Parathyroid adenoma (tissue), 2 donors: ENCODE measurements around the gene ZNF232.

Experiments used
- H2AFZ ChIP-seq: fragments of 300-600 bp; sonication (generic); one replicate; pipeline ENCODE4 v1.7.0; 2017; ENCODE audit warnings: antibody characterized with exemption, mild to moderate bottlenecking
- H3K27ac ChIP-seq: fragments of 300-600 bp; sonication (generic); one replicate; pipeline ENCODE4 v1.7.0; 2017
- H3K27me3 ChIP-seq: fragments of 300-600 bp; sonication (generic); one replicate; pipeline ENCODE4 v1.7.0; 2017; ENCODE audit warnings: low read length; ENCODE audit not compliant: control insufficient read depth, insufficient read depth
- H3K36me3 ChIP-seq: fragments of 300-600 bp; sonication (generic); one replicate; pipeline ENCODE4 v1.7.0; 2017; ENCODE audit warnings: low read length; ENCODE audit not compliant: control insufficient read depth, insufficient read depth
- H3K4me1 ChIP-seq: fragments of 300-600 bp; sonication (generic); one replicate; pipeline ENCODE4 v1.7.0; 2017; ENCODE audit warnings: control low read depth
- H3K4me2 ChIP-seq: fragments of 300-600 bp; sonication (generic); one replicate; pipeline ENCODE4 v1.7.0; 2017; ENCODE audit warnings: low read length
- H3K4me3 ChIP-seq: fragments of 300-600 bp; sonication (generic); one replicate; pipeline ENCODE4 v1.7.0; 2017; ENCODE audit warnings: low read depth, low read length
- H3K79me2 ChIP-seq: fragments of 300-600 bp; sonication (generic); one replicate; pipeline ENCODE4 v1.7.0; 2017; ENCODE audit warnings: control low read depth
- H3K9ac ChIP-seq: fragments of 300-600 bp; sonication (generic); one replicate; pipeline ENCODE4 v1.7.0; 2017; ENCODE audit warnings: mild to moderate bottlenecking
- H3K9me3 ChIP-seq: fragments of 300-600 bp; sonication (generic); one replicate; pipeline ENCODE4 v1.7.0; 2017; ENCODE audit warnings: low read length; ENCODE audit not compliant: control insufficient read depth
- CTCF ChIP-seq: fragments of 300-600 bp; sonication (generic); IDR thresholded peaks from one replicate; pipeline ENCODE4 v1.7.0; 2017; ENCODE audit warnings: antibody characterized with exemption, mild to moderate bottlenecking
- donor health status: primary hyperparathyroidism.

The ZNF232 gene

GRCh38 chr17:5099271-5099670 lies 12.4 kb downstream of the ZNF232 start:
- H3K79me2 ChIP-seq: no peaks in the 10 kb centered on the region
- no peak overlapping the region for H3K27ac ChIP-seq
- no peak overlapping the region for H3K4me3 ChIP-seq
- H3K4me1 ChIP-seq: no peaks in the 10 kb centered on the region
- TF ChIP-seq CTCF: no peak
- H3K4me2 ChIP-seq: no peak overlapping the region
- no peaks in the 10 kb centered on the region for H3K27me3 ChIP-seq
- H2AFZ ChIP-seq: no peak overlapping the region
- H3K9ac ChIP-seq: no peak overlapping the region
- H3K36me3 ChIP-seq: no peaks in the 10 kb centered on the region
- peaks cover 4% of the 10 kb centered on the region for H3K9me3 ChIP-seq

GRCh38 chr17:5097101-5097834 lies 14.4 kb downstream of the ZNF232 start:
- Histone ChIP-seq H3K4me2 (no peak overlapping the region), H3K79me2 (no peaks in the 10 kb centered on the region), H3K4me3 (peak overlapping the region; percentile 13), H3K36me3 (peaks cover 4% of the 10 kb centered on the region), H3K27me3 (no peaks in the 10 kb centered on the region), H2AFZ (peak overlapping the region; percentile 36), H3K4me1 (no peaks in the 10 kb centered on the region), H3K27ac (no peak overlapping the region), H3K9me3 (peaks cover 8% of the 10 kb centered on the region), H3K9ac (no peak overlapping the region)
- TF ChIP-seq CTCF: no peak

- Histone ChIP-seq H3K9me3 (peaks cover 14% of the 10 kb centered on the region), H3K4me1 (no peaks in the 10 kb centered on the region)
Measured at GRCh38 chr17:5096731-5097100, 15.0 kb downstream of the ZNF232 start.

GRCh38 chr17:5092218-5093010 lies 19.3 kb downstream of the ZNF232 start:
- no peak for TF ChIP-seq CTCF
- H3K79me2 ChIP-seq: no peaks in the 10 kb centered on the region
- H3K9ac ChIP-seq: no peak overlapping the region
- H3K36me3 ChIP-seq: peaks cover 31% of the 10 kb centered on the region
- H3K27ac ChIP-seq: no peak overlapping the region
- H3K27me3 ChIP-seq: no peaks in the 10 kb centered on the region
- H2AFZ ChIP-seq: no peak overlapping the region
- peaks cover 25% of the 10 kb centered on the region for H3K9me3 ChIP-seq
- no peak overlapping the region for H3K4me3 ChIP-seq
- no peak overlapping the region for H3K4me2 ChIP-seq
- H3K4me1 ChIP-seq: no peaks in the 10 kb centered on the region

More at GRCh38 chr17:5096731-5097100, 15.0 kb downstream of the ZNF232 start:
- H3K27ac ChIP-seq: no peak overlapping the region
- H3K9ac ChIP-seq: no peak overlapping the region
- H3K4me2 ChIP-seq: no peak overlapping the region
- H3K27me3 ChIP-seq: no peaks in the 10 kb centered on the region
- TF ChIP-seq CTCF: no peak
- no peak overlapping the region for H2AFZ ChIP-seq
- no peaks in the 10 kb centered on the region for H3K79me2 ChIP-seq
- H3K4me3 ChIP-seq: peak overlapping the region; percentile 13
- H3K36me3 ChIP-seq: peaks cover 9% of the 10 kb centered on the region
